Right ventricle myocardium superior (tissue), 1 donor: Measurements from ENCODE around the gene IL1RAP. TPM values are rescaled to one million over a fixed set of nuclear protein-coding genes. Genes with fewer than 3 reads are reported as not detected.
"Not testable (repeated sequence)": the region's sequence is repeated elsewhere in the genome, so short reads cannot be mapped to it uniquely, and the experiment has no call there.

Experiments
- ATAC-seq: fragments of 200-7000 bp; cut with Tn5 transposase; one replicate; pipeline ENCODE4 v1.9.1; 2020; ENCODE audit warnings: mild to moderate bottlenecking; ENCODE audit not compliant: poor library complexity
- DNase-seq: peaks from one replicate; pipeline ENCODE4 v3.0.0-alpha.2; 2020
- intact Hi-C: fragments of 100-400 bp; cut with DNase I; formaldehyde crosslinking; loops from one replicate; pipeline ENCODE4 v1.11.2; 2022
- total RNA-seq: library from RNA; stranded (reverse); fragmentation: NEBNext Ultra II Directional; extraction: Animal tissue kit (Norgen Biotek cat#: 25700); gene quantifications from one replicate; pipeline ENCODE4 v1.2.1, GENCODE V29; 2021
- donor health status: DM: no; HTN: yes; CAD: no; lungs with severe emphysema.

IL1RAP gene
- total RNA-seq, 1 donor from 2014 or later, result 4.1 TPM

DNA sequence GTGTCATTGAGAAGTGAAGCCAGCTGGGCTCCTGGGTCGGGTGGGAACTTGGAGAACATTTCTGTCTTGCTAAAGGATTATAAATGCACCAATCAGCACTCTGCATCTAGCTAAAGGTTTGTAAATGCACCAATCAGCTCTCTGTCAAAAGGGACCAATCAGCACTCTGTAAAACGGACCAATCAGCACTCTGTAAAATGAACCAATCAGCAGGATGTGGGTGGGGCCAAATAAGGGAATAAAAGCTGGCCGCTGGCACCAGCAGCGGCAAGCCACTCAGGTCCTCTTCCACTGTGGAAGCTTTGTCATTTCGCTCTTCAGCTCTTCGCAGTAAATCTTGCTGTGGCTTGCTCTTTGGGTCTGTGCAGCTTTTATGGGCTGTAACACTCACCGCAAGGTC lies 164.0 kb downstream of the IL1RAP start:
- intact Hi-C loops, ATAC-seq, DNase-seq: not testable (repeated sequence)

DNA sequence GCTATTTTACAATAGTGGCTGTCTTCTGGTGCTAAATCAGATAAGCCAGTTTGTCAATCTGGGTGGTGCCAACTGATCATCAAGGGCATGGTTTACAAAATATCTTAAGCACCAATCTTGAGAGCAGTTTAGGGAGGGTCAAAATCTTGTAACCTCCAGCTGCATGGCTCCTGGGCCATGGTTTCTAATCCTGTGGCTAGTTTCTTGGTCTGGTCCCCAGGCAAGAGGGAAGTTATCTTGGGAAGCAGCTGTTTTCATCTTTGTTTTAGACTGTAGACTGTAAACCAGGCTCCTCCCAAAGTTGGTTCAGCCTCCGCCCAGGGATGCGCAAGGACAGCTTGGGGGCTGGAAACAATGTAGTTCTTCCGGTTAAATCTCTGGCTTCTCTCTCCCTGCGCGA lies 166.8 kb downstream of the IL1RAP start:
- intact Hi-C loops, result no loop called here
- DNase-seq (no peak), ATAC-seq (no peak)

DNA sequence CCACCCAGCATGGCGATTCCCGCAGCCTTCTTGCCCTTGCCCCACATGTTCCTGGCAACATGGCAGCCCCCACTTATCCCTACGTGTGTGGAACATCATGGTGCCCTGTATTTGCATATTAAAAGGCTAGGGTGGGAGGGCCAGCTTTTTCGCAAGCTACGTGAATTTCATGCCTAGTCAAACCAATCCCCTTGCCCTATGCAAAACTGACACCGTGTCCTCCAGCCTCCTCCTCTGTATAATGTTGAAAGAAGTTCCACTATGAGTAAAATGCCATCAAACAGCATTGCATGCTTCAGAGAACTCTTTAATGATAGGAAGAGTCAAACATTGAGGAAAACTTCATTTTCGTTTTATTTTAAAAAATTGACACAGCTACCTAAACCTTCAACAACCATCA lies 170.9 kb downstream of the IL1RAP start:
- intact Hi-C loops, result no loop called here
- ATAC-seq (no peak), DNase-seq (no peak)

DNA sequence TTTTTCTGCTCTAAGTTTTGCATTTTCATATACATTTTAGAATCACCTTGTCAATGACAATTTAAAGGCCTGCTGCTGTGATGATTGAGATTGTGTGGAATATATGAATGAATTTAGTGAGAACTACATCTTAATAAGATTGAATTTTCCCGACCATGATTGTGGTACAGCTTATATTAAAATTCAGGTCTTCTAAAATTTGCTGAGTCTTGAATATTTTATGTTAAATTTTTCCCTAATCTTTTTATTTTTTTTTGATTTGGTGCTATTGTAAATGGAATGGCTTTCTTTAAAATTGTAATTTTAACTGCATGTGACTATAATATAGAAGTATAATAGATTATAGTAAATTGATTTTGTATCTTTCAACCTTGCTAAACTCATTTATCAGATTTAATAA lies 172.1 kb downstream of the IL1RAP start:
- ATAC-seq (no peak), DNase-seq (no peak)
- intact Hi-C loops, result no loop called here

DNA sequence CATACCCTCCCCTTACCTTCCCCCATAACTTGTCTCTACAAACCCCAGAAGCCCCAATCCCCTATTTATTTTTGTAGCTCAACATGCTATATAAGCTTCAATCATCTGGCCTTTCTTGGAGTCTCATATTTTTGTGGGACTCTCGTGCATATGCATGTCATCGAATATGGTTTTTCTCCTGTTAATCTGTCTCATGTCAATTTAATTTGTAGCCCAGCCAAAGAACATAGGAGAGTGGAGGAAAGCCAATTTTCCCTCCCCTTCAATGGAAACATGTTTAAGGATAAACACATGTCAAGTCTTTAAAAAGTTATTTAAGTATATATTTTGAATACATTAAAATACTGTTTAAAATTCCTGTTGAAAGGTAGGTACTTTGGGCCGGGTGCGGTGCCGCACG lies 176.4 kb downstream of the IL1RAP start:
- intact Hi-C loops, result loop anchor here (10.0 kb wide), 1 partner anchor 305 kb away; the partner anchor contains the start of gene CLDN16
- no peak for ATAC-seq
- no peak for DNase-seq

DNA sequence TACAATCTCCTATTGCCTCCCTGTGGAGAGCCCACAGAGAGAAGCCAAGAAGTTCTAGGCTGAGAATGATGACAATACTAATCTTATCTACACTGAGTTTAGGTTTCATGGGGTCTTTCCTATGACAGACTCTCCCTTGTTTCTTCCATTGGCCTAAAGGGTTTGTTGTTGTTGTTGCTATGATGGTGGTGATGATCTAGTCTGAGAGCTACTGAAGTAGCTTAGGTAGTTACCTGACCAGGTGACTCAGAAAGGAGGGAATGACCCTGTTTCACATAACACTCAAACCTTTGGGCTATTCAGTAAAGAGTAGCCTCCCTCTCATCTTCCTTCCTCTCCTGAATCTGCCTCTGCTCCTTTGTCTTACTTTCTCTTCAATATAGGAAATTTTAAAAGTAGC lies 178.4 kb downstream of the IL1RAP start:
- ATAC-seq, result no peak

DNA sequence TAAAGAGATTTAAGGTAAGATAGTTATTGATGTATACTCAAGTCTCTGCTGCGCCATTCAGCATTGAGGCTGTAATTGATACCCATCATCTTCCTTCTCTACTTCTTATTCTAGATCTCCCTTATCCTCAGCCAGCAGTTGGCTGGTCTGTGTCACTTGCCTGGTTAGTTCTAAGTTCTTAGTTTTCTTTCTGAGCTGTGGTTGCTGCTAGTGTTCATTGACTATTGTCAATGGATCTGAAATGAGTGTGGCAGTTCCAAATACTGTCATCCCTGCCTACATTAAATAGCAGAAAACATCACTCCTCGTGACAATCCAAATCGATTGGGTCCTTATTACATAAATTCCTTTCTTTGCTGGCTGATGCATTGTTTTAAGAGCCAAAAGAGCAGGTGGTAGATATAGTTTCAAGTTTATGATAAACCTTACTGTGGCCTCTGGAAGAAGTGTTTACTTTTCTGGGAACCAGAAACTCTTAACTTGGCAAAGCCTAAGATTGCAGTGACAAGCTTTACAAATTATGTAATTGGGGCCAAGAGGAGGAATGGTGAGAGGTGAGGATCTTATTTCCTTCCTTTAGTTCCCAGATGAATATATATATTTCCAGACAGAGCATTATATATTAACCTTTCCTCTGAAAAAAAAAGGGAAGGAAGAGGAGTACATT lies 180.6 kb downstream of the IL1RAP start:
- DNase-seq (no peak), ATAC-seq (no peak)
- intact Hi-C loops, result loop anchor here (5.0 to 10.0 kb wide), 2 partner anchors 310 to 358 kb away; partner anchors contain the start of gene CLDN16

More for the DNA sequence above, 178.4 kb downstream of the IL1RAP start:
- intact Hi-C loops, result loop anchor here (10.0 kb wide), 1 partner anchor 307 kb away; the partner anchor contains the start of gene CLDN16
- no peak for DNase-seq

DNA sequence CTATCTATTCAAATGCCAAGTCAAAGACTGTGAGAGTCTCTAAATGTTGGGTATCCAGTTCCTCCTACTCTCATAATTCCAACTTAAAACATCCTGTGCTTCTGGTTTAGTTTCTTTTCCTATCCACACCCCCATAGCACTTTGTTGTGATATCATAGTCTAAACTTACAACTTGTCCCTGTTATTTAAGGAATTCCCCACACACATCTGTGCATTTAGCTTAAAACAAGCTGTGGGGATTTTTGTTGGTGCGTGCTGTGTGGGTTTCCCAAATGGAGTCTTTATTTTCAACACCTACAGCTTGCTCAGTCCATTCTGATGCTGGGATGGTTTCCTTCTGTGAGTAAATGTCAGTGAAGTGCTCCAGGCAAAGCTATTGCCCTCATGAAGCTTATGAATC lies 181.3 kb downstream of the IL1RAP start:
- ATAC-seq (no peak), DNase-seq (no peak)
- intact Hi-C loops, result loop anchor here (5.0 to 10.0 kb wide), 2 partner anchors 310 to 357 kb away; partner anchors contain the start of gene CLDN16

DNA sequence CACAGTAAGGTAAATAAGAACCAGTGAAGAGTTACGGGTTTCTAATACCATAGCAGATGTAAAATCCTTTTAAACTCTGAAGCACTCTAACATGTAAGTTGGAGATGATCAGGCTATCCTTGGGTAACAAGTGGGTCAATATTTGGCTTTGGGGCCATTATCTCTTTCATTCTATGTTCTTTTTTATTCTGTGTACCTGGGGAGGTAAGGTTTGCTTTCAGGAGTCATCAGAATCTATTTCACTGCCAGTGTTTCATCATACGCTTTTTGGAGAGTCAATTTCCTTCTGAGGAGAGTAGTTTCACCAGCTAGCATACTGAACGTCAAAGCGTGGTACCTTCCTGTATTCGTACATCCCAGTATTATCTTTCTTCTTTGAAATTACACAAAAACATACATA lies 182.1 kb downstream of the IL1RAP start:
- intact Hi-C loops, result loop anchor here (5.0 to 10.0 kb wide), 2 partner anchors 311 to 356 kb away; partner anchors contain the start of gene CLDN16
- ATAC-seq (no peak), DNase-seq (no peak)

DNA sequence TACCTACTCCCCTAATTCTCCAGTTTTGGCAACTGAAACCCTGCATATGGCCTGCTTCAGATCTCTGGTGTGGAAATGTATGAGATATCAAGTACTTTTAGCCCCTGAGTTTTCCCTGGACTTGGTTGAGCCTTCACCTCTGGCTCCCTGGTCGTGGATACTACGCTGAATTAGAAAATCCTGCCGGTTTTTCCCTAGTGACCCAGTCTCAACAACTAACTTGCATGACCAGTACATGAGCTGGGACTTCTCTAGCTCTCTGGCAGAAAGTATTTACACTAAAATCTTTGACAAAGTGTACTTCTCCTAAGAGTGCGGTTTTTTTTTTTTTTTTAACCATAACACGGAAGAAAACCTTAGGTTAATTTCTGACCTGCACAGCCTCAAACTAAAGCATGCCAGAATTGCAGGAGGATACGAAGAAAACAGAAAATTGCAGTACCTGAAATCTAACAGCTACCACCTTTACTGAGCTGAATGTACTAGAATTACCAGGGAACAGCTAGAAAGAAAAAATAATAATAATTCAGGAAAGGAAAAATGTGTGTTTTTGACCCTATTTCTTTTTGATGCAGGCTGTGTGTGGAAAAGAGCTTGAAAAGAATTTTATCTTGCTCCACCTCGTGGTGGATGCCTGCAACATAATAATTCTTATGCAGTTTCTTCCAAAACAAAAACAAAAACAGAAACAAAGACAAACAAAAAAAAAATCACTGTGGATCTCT lies 183.1 kb downstream of the IL1RAP start:
- intact Hi-C loops, result loop anchor here (5.0 to 10.0 kb wide), 2 partner anchors 312 to 355 kb away; partner anchors contain the start of gene CLDN16
- DNase-seq (no peak), ATAC-seq (peak; percentile 28)

DNA sequence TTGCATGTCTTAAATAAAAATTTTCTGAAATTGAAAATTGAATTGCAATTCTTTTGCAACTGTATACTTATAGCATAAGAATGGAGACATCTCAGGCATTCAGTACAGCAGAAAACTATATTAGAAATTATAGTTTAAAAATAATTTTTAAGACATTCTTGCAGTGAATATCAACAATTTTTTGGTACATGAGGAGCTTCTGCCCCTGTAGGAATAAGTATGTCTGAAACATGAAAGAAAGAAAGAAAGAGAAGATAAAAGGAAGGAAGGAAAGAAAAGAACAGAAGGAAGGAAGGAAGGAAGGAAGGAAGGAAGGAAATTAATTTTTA lies 183.6 kb downstream of the IL1RAP start:
- DNase-seq (no peak), ATAC-seq (no peak)
- intact Hi-C loops, result loop anchor here (5.0 to 10.0 kb wide), 2 partner anchors 313 to 355 kb away; partner anchors contain the start of gene CLDN16

DNA sequence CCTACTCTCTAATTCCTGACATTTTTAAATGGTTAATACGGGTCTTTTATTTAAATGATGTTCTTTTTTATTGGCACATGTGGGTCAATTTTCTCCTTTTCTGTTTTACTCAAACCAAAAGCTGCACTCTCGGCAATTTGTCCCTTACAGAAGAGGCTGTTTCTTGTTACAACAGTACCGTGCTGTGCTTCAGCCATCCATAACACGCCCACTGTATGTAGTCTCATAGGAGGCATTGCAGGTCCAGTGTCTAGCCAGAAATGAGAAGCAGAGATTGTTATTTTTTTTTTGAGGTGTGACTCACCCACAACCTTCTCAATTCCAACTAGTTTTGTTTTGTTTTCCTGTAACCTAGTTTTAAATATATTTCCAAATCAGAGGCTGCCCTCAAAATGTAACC lies 184.0 kb downstream of the IL1RAP start:
- ATAC-seq, result no peak
- intact Hi-C loops, result loop anchor here (5.0 to 10.0 kb wide), 2 partner anchors 313 to 354 kb away; partner anchors contain the start of gene CLDN16

DNA sequence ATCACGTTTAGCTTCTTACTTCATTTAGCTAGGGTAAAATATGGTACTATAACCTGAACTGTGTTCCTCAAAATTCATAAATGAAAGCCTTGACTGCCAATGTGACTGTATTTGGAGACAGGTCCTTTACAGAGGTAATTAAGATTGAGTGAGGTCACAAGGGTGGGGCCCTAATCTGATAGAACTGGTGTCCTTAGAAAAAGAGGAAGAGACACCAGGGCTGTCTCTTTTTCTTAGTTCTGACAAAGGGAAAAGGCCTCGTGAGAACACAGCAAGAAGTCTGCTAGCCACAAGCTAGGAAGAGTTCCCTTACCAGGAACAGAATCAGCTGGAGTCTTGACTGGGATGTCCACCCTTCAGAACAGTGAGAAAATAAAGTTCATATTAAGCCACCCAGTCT lies 185.9 kb downstream of the IL1RAP start:
- ATAC-seq (no peak), DNase-seq (no peak)
- intact Hi-C loops, result loop anchor here (5.0 to 10.0 kb wide), 2 partner anchors 315 to 353 kb away; partner anchors contain the start of gene CLDN16

More for the DNA sequence above, 184.0 kb downstream of the IL1RAP start:
- no peak for DNase-seq

DNA sequence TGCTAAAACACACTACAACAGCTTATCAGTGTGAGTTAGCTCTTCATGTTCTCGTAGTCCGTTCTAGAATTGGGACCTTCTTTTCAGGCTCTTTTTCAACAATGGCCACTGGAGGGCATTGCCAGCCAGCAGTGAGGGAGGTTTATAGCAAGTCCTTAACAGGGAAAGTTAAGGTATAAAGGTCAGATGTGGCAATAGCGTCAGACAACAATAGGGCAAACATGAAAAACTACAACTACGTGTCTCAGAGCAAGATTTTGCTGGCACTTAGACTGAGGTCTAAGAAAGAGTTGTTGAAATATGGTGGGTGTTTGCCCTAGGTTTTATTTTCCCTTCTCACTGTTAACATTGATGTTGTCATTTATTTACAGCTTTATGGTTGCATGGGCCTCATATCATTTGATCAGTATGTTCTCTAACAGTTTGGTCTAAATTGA lies 187.2 kb downstream of the IL1RAP start:
- DNase-seq (no peak), ATAC-seq (peak; percentile 89)
- intact Hi-C loops, result no loop called here

DNA sequence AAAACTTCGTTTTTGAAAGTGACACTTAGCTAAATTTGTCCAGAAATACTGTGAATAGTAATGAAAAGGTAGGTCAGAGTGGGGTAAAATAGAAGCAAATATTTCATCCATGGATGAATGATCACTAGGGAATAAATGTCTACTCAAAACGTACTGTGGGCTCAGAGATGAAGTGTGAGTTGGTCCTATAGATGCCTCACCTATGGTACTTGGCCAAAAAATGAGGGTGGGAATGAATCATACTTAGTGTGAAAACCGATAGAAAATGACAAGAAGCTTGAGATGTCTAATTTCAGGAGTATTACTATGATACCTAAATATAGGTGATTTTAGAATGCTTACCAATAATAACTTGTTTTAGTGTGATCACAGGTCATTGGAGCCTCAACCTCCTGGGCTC lies 192.7 kb downstream of the IL1RAP start:
- DNase-seq (no peak), ATAC-seq (no peak)
- intact Hi-C loops, result no loop called here

Other genes with a start within 250 kb of the IL1RAP start
- gene CLDN1, start 191.6 kb upstream of the IL1RAP start, total RNA-seq, result not detected
- gene CLDN16, start 125.9 kb upstream of the IL1RAP start, total RNA-seq, result not detected
- not detected for gene TMEM207, start 64.2 kb upstream of the IL1RAP start, total RNA-seq